H9 (cell line): Measurements from ENCODE around the gene ZDHHC17. TPM values are rescaled to one million over a fixed set of nuclear protein-coding genes. Genes with fewer than 3 reads are reported as not detected.

Source experiments
- DNase-seq: peaks from one replicate; pipeline ENCODE4 v3.0.0-alpha.2; 2017
- H2AFZ ChIP-seq: one replicate; pipeline ENCODE4 v1.6.1; 2013; ENCODE audit warnings: mild to moderate bottlenecking, low read length, control low read depth, moderate library complexity
- H2AK5ac ChIP-seq: 2 replicates; pipeline ENCODE4 v1.6.1; 2013; ENCODE audit warnings: low read length, control low read depth, mixed read lengths; ENCODE audit not compliant: insufficient read length
- H2BK120ac ChIP-seq: one replicate; pipeline ENCODE4 v1.6.1; 2013; ENCODE audit warnings: low read depth, mild to moderate bottlenecking, low read length, control low read depth, inconsistent platforms; ENCODE audit not compliant: poor library complexity, severe bottlenecking
- H2BK12ac ChIP-seq: 2 replicates; pipeline ENCODE4 v1.6.1; 2013; ENCODE audit warnings: low read length, control low read depth, mixed read lengths, low read depth; ENCODE audit not compliant: insufficient read length
- H2BK15ac ChIP-seq: 2 replicates; pipeline ENCODE4 v1.6.1; 2013; ENCODE audit warnings: low read depth, low read length, control low read depth
- H2BK20ac ChIP-seq: one replicate; pipeline ENCODE4 v1.6.1; 2013; ENCODE audit warnings: low read depth, mild to moderate bottlenecking, low read length, control low read depth, inconsistent platforms; ENCODE audit not compliant: poor library complexity, severe bottlenecking
- H2BK5ac ChIP-seq: 2 replicates; pipeline ENCODE4 v1.6.1; 2013; ENCODE audit warnings: low read length, control low read depth, mixed read lengths; ENCODE audit not compliant: insufficient read length
- H3K14ac ChIP-seq: 2 replicates; pipeline ENCODE4 v1.6.1; 2013; ENCODE audit warnings: low read length, control low read depth; ENCODE audit not compliant: insufficient read depth
- H3K18ac ChIP-seq: 2 replicates; pipeline ENCODE4 v1.6.1; 2013; ENCODE audit warnings: low read depth, mild to moderate bottlenecking, mixed read lengths, low read length, control low read depth; ENCODE audit not compliant: insufficient read length
- H3K23ac ChIP-seq: 2 replicates; pipeline ENCODE4 v1.6.1; 2013; ENCODE audit warnings: low read length, control low read depth, mixed read lengths, low read depth; ENCODE audit not compliant: insufficient read length
- H3K23me2 ChIP-seq: 2 replicates; pipeline ENCODE4 v1.6.1; 2013; ENCODE audit warnings: low read depth, mild to moderate bottlenecking, mixed read lengths, low read length, control low read depth; ENCODE audit not compliant: insufficient read length, poor library complexity, severe bottlenecking
- H3K27ac ChIP-seq: 2 replicates; pipeline ENCODE4 v1.5.1; 2013; ENCODE audit warnings: low read length, control low read depth, mixed read lengths, low read depth; ENCODE audit not compliant: insufficient read length
- H3K27me3 ChIP-seq: 2 replicates; pipeline ENCODE4 v1.6.1; 2013; ENCODE audit warnings: low read length, control low read depth, inconsistent platforms; ENCODE audit not compliant: insufficient read depth
- H3K4ac ChIP-seq: 2 replicates; pipeline ENCODE4 v1.6.1; 2013; ENCODE audit warnings: low read depth, mild to moderate bottlenecking, control low read depth, inconsistent platforms, low read length, moderate library complexity
- H3K4me1 ChIP-seq: 2 replicates; pipeline ENCODE4 v1.6.1; 2013; ENCODE audit warnings: low read length, control low read depth, inconsistent platforms; ENCODE audit not compliant: insufficient read depth
- H3K4me2 ChIP-seq: 2 replicates; pipeline ENCODE4 v1.6.1; 2013; ENCODE audit warnings: low read length, control low read depth, mixed read lengths; ENCODE audit not compliant: insufficient read length, insufficient read depth
- H3K56ac ChIP-seq: 2 replicates; pipeline ENCODE4 v1.6.1; 2013; ENCODE audit warnings: low read depth, mild to moderate bottlenecking, mixed read lengths, low read length, control low read depth; ENCODE audit not compliant: insufficient read length
- H3K79me1 ChIP-seq: 2 replicates; pipeline ENCODE4 v1.6.1; 2013; ENCODE audit warnings: low read depth, mild to moderate bottlenecking, moderate library complexity, low read length, control low read depth, inconsistent platforms; ENCODE audit not compliant: insufficient read depth, poor library complexity, severe bottlenecking
- H3K79me2 ChIP-seq: 2 replicates; pipeline ENCODE4 v1.6.1; 2013; ENCODE audit warnings: low read length, control low read depth, inconsistent platforms; ENCODE audit not compliant: insufficient read depth
- H3K9ac ChIP-seq: 2 replicates; pipeline ENCODE4 v1.6.1; 2013; ENCODE audit warnings: low read length, control low read depth, mixed read lengths; ENCODE audit not compliant: insufficient read length; ENCODE audit errors: extremely low read depth
- H3K9me3 ChIP-seq: one replicate; pipeline ENCODE4 v1.6.1; 2013; ENCODE audit warnings: low read depth, low read length, inconsistent platforms; ENCODE audit not compliant: control insufficient read depth
- H3T11ph ChIP-seq: one replicate; pipeline ENCODE4 v1.6.1; 2013; ENCODE audit warnings: mild to moderate bottlenecking, low read length, control low read depth, inconsistent platforms
- H4K20me1 ChIP-seq: one replicate; pipeline ENCODE4 v1.6.1; 2013; ENCODE audit not compliant: control insufficient read depth, insufficient read length, insufficient read depth
- H4K5ac ChIP-seq: 2 replicates; pipeline ENCODE4 v1.6.1; 2013; ENCODE audit warnings: low read depth, mild to moderate bottlenecking, mixed read lengths, low read length, control low read depth; ENCODE audit not compliant: insufficient read length
- H4K8ac ChIP-seq: replicated peaks from 2 replicates; pipeline ENCODE4 v1.6.1; 2013; ENCODE audit warnings: low read length, control low read depth, mixed read lengths, low read depth; ENCODE audit not compliant: insufficient read length
- H4K91ac ChIP-seq: 2 replicates; pipeline ENCODE4 v1.6.1; 2013; ENCODE audit warnings: low read depth, mild to moderate bottlenecking, moderate library complexity, mixed read lengths, low read length, control low read depth; ENCODE audit not compliant: insufficient read length
- H3K27ac Mint-ChIP-seq, 3 experiments: 2 replicates in 2 of 3; 3 replicates in 1 of 3; pipeline ENCODE4 v1.8.0; 2020 to 2021; ENCODE audit warnings: mixed read lengths in 3 of 3, mild to moderate bottlenecking in 1 of 3, moderate library complexity in 1 of 3
- H3K27me3 Mint-ChIP-seq: 2 replicates; pipeline ENCODE4 v1.8.0; 2021; ENCODE audit warnings: low read depth, mild to moderate bottlenecking, moderate library complexity, mixed read lengths
- H3K36me3 Mint-ChIP-seq, 3 experiments: 2 replicates in 2 of 3; 3 replicates in 1 of 3; pipeline ENCODE4 v1.8.0; 2020 to 2021; ENCODE audit warnings: low read depth in 3 of 3, mixed read lengths in 3 of 3; ENCODE audit not compliant: insufficient read depth in 1 of 3
- H3K4me1 Mint-ChIP-seq, 2 experiments: 2 replicates each; pipeline ENCODE4 v1.8.0; 2020; ENCODE audit warnings: mixed read lengths in 2 of 2
- H3K4me3 Mint-ChIP-seq, 2 experiments: 2 replicates in 1 of 2; 3 replicates in 1 of 2; pipeline ENCODE4 v1.8.0; 2020 to 2021; ENCODE audit warnings: mild to moderate bottlenecking in 2 of 2, mixed read lengths in 2 of 2, moderate library complexity in 1 of 2
- H3K9me3 Mint-ChIP-seq, 2 experiments: 2 replicates in 1 of 2; 3 replicates in 1 of 2; pipeline ENCODE4 v1.8.0; 2020; ENCODE audit warnings: mild to moderate bottlenecking in 2 of 2, mixed read lengths in 2 of 2, moderate library complexity in 1 of 2
- WGBS: extraction: QIAGEN DNeasy Blood & Tissue Kit; methylation state at CpG from one replicate; pipeline ENCODE4 v1.1.7; 2013; ENCODE audit warnings: missing lambda C conversion rate, low lambda C conversion rate, mixed read lengths; ENCODE audit not compliant: insufficient read length; ENCODE audit errors: extremely low coverage; 5-methylcytosine and 5-hydroxymethylcytosine counted together
- total RNA-seq: library from RNA; stranded (reverse); gene quantifications from 2 replicates; pipeline ENCODE4 v1.2.1, GENCODE V29; 2021
- TF ChIP-seq, protein P1 (sequence below): fragments of 200-600 bp; sonication (generic); conservative IDR thresholded peaks from 3 replicates; pipeline ENCODE4 v1.8.0; 2021; ENCODE audit warnings: antibody characterized with exemption, mild to moderate bottlenecking

ZDHHC17 gene
- total RNA-seq, 1 experiment from 2014 or later: 32.6 TPM

DNA sequence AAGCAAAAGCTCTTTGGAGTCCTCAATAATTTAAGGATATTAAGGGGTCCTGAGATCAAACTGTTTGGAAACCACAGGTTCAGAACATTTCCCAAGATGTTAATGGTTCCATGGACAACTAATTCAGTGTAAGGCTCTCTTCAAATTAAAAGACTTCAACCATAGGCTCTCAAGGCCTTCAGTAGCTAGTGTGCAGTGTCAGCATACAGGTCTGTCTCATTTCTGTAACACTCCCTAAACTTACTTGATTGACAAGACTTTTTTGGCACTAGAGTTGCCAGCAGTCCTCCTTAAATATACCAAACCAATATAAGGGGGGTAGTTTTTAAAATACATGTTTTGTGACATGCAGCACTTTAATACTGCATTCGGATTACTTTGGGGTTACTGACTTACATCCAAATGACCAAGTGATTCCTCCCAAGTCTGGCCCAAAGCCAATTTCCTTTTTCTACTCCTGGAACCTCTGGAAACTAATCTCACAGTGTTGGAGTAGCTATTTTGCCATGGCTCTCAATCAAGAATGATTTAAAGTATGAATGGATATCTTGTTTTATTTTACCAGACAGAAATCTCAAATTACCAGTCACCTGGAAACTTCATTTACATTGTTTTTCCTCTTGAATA lies 92.2 kb downstream of the ZDHHC17 start:
- no peak overlapping the region for H3K56ac ChIP-seq
- no peak overlapping the region for H3K9ac ChIP-seq
- TF ChIP-seq, protein P1, sequence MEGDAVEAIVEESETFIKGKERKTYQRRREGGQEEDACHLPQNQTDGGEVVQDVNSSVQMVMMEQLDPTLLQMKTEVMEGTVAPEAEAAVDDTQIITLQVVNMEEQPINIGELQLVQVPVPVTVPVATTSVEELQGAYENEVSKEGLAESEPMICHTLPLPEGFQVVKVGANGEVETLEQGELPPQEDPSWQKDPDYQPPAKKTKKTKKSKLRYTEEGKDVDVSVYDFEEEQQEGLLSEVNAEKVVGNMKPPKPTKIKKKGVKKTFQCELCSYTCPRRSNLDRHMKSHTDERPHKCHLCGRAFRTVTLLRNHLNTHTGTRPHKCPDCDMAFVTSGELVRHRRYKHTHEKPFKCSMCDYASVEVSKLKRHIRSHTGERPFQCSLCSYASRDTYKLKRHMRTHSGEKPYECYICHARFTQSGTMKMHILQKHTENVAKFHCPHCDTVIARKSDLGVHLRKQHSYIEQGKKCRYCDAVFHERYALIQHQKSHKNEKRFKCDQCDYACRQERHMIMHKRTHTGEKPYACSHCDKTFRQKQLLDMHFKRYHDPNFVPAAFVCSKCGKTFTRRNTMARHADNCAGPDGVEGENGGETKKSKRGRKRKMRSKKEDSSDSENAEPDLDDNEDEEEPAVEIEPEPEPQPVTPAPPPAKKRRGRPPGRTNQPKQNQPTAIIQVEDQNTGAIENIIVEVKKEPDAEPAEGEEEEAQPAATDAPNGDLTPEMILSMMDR: no peak
- H3K79me1 ChIP-seq: no peaks in the 10 kb centered on the region
- no peaks in the 10 kb centered on the region for H3K27me3 ChIP-seq
- Mint-ChIP-seq H3K4me1 (no peaks in the 10 kb centered on the region), H3K4me3 (no peak overlapping the region), H3K27ac (no peak overlapping the region), H3K9me3 (no peaks in the 10 kb centered on the region), H3K36me3 (peaks cover 33 to 51% (median 50%) of the 10 kb centered on the region in 3 experiments), H3K27me3 (no peaks in the 10 kb centered on the region)
- no peak for DNase-seq
- no peak overlapping the region for H2BK20ac ChIP-seq
- no peak overlapping the region for H3K4ac ChIP-seq
- no peaks in the 10 kb centered on the region for H3K4me1 ChIP-seq
- no peak overlapping the region for H2AK5ac ChIP-seq
- no peak overlapping the region for H3K27ac ChIP-seq
- no peak overlapping the region for H3K18ac ChIP-seq
- H3K79me2 ChIP-seq: no peaks in the 10 kb centered on the region
- no peak overlapping the region for H3K23ac ChIP-seq
- no peaks in the 10 kb centered on the region for H3K9me3 ChIP-seq
- no peak overlapping the region for H2BK5ac ChIP-seq
- no peak overlapping the region for H2AFZ ChIP-seq
- H2BK12ac ChIP-seq: no peak overlapping the region
- no peak overlapping the region for H4K91ac ChIP-seq
- H4K5ac ChIP-seq: no peak overlapping the region
- H3K14ac ChIP-seq: no peak overlapping the region
- H2BK15ac ChIP-seq: no peak overlapping the region
- no peaks in the 10 kb centered on the region for H3K23me2 ChIP-seq
- H2BK120ac ChIP-seq: no peak overlapping the region
- H3T11ph ChIP-seq: no peak overlapping the region
- no peak overlapping the region for H3K4me2 ChIP-seq
- no peak overlapping the region for H4K8ac ChIP-seq
- no CpG with 5 or more reads among the region's 1 CpG for WGBS
- no peaks in the 10 kb centered on the region for H4K20me1 ChIP-seq
